ENCODE measurements around the gene CA11. TPM values are rescaled to one million over a fixed set of nuclear protein-coding genes. Genes with fewer than 3 reads are reported as not detected.
A peak's percentile ranks its signal among the peaks of the same experiment; 100 is the strongest.
"Not testable (repeated sequence)": the region's sequence is repeated elsewhere in the genome, so short reads cannot be mapped to it uniquely, and the experiment has no call there.

Gene CA11
- polyA plus RNA-seq (2012; ENCODE audit: missing spikeins) = 3.7 TPM

- DNase-seq (ENCODE audit: insufficient read length) = peak; percentile 96
- FAIRE-seq = no peak
- no peak for TF ChIP-seq POLR2A (IDR thresholded peaks at IDR 0.05; ENCODE audit: low read depth, low read length)
- no peak for TF ChIP-seq TAF1 (IDR thresholded peaks at IDR 0.05; ENCODE audit: borderline replicate concordance, low read depth, low read length)
- no peak for TF ChIP-seq POLR2AphosphoS5 (IDR thresholded peaks at IDR 0.05; ENCODE audit: low read depth, low read length)
Measured at GRCh38 chr19:48646001-48646721, at the start of gene CA11. TSS of gene CA11 (minus strand) at chr19:48646187. CDS start at chr19:48645632, 555 bp downstream.

DNA sequence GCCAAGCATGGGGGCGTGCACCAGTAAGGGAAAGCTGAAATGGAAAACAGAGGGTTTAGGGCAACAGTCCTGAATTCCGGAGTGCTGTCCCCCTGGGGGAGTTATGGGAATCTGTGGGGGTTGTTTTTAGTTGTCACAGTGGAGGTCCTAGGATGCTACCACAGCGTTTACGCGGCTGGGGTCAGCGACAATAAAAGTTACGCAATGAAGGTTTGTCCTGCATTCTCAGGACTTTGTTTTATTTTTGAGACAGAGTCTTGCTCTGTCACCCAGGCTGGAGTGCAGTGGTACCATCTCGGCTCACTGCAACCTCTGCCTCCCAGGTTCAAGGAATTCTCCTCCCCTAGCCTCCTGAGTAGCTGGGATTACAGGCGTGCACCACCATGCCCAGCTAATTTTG lies 47.6 kb upstream of the CA11 start:
- DNase-seq (ENCODE audit: insufficient read length); FAIRE-seq: not testable (repeated sequence)

- DNase-seq (ENCODE audit: insufficient read length) = no peak
- TF ChIP-seq POLR2A (IDR thresholded peaks at IDR 0.05; ENCODE audit: low read depth, low read length) (no peak), TAF1 (IDR thresholded peaks at IDR 0.05; ENCODE audit: borderline replicate concordance, low read depth, low read length) (no peak)
- FAIRE-seq = no peak
Measured at GRCh38 chr19:48689449-48689848, 43.5 kb upstream of the CA11 start.

DNA sequence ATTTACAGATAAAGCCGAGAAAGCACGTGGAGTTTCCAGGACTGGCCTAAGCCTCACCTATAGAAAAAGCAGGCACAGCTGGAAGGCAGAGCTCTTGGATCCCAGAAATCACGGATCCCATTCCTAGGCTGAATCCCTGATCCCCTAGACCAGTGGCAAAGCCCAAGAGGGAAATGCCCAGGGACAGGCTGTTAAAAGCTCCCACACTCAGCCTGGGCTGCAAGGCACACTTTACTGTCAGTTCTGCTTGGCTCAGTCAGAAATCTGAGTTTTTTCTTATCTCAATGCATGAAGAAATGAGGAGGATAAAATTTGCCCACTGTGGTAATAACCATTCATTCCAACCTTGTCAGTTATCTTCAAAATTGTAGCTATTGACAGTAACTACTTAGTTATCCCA lies 41.8 kb upstream of the CA11 start:
- no peak for FAIRE-seq
- no peak for TF ChIP-seq POLR2A (IDR thresholded peaks at IDR 0.05; ENCODE audit: low read depth, low read length)
- no peak for TF ChIP-seq POLR2AphosphoS5 (IDR thresholded peaks at IDR 0.05; ENCODE audit: low read depth, low read length)
- no peak for TF ChIP-seq TAF1 (IDR thresholded peaks at IDR 0.05; ENCODE audit: borderline replicate concordance, low read depth, low read length)

DNA sequence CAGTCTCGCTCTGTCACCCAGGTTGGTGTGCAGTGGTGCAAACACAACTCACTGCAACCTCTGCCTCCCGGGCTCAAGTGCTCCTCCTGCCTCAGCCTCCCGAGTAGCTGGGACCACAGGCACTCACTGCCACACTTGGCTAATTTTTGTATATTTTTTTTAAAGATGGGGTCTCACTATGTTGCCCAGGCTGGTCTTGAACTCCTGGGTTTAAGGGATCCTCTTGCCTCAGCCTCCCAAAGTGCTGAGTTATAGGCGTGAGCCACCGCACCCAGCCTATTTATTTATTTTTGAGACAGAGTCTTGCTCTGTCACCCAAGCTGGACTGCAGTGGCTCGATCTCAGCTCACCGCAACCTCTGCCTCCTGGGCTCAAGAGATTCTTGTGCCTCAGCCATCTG lies 40.6 kb upstream of the CA11 start:
- DNase-seq (ENCODE audit: insufficient read length); FAIRE-seq: not testable (repeated sequence)

More for the DNA sequence above, 41.8 kb upstream of the CA11 start:
- no peak for DNase-seq (ENCODE audit: insufficient read length)

DNA sequence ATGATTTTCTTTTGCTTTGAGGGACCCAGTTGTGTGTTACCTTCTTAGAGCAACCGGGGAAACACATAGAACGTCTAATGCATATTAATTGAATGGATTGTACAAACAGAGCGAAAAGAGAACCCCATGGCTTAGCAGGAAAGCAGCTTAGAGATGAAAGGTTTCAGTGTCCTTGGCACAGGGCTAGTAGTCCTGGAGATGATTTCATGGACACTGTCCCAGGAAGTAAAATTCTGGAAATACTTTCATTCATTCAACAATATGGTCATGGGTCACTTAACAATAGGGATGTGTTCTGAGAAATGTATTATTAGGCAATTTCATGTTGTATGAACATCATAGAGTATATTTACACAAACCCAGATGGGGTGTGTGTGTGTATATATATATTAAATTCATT lies 40.1 kb upstream of the CA11 start:
- no peak for FAIRE-seq
- TF ChIP-seq POLR2AphosphoS5 (IDR thresholded peaks at IDR 0.05; ENCODE audit: low read depth, low read length) (no peak), POLR2A (IDR thresholded peaks at IDR 0.05; ENCODE audit: low read depth, low read length) (no peak), TAF1 (IDR thresholded peaks at IDR 0.05; ENCODE audit: borderline replicate concordance, low read depth, low read length) (no peak)
- no peak for DNase-seq (ENCODE audit: insufficient read length)

- no peak for DNase-seq (ENCODE audit: insufficient read length)
- no peak for FAIRE-seq
- TF ChIP-seq POLR2A (IDR thresholded peaks at IDR 0.05; ENCODE audit: low read depth, low read length) = no peak
Measured at GRCh38 chr19:48685583-48685982, 39.6 kb upstream of the CA11 start.

GRCh38 chr19:48683349-48683748 lies 37.4 kb upstream of the CA11 start:
- FAIRE-seq = no peak
- no peak for DNase-seq (ENCODE audit: insufficient read length)
- TF ChIP-seq POLR2A (IDR thresholded peaks at IDR 0.05; ENCODE audit: low read depth, low read length) (no peak), POLR2AphosphoS5 (IDR thresholded peaks at IDR 0.05; ENCODE audit: low read depth, low read length) (no peak), TAF1 (IDR thresholded peaks at IDR 0.05; ENCODE audit: borderline replicate concordance, low read depth, low read length) (no peak)

GRCh38 chr19:48681127-48681470 lies 35.1 kb upstream of the CA11 start:
- FAIRE-seq = no peak

DNA sequence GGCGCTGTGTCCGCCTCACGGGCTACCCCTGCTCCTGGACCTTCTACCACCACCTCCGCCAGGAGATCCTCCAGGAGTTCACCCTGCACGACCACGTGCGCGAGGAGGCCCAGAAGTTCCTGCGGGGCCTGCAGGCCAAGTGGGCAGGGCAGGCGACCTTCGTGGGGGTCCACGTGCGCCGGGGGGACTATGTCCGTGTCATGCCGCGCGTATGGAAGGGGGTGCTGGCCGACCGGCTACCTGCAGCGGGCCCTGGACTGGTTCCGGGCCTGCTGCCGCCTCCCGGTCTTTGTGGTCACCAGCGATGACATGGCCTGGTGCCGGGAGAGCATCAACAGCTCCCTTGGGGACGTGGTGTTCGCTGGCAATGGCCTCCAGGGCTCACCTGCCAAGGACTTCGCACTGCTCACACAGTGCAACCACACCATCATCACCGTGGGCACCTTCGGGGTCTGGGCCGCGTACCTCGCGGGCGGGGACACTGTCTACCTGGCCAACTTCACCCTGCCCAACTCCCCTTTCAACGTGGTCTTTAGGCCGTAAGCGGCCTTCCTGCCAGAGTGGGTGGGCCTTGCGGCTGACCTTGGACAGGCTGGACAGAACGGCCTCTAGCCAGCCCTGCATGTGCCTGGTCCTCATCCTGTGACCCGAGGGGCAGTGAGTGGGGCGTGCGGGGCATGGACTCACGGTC lies 34.6 kb upstream of the CA11 start:
- TF ChIP-seq TAF1 (IDR thresholded peaks at IDR 0.05; ENCODE audit: borderline replicate concordance, low read depth, low read length) (no peak), POLR2AphosphoS5 (IDR thresholded peaks at IDR 0.05; ENCODE audit: low read depth, low read length) (no peak), POLR2A (IDR thresholded peaks at IDR 0.05; ENCODE audit: low read depth, low read length) (no peak)
- DNase-seq (ENCODE audit: insufficient read length) (no peak), FAIRE-seq (no peak)

More at GRCh38 chr19:48681127-48681470, 35.1 kb upstream of the CA11 start:
- no peak for DNase-seq (ENCODE audit: insufficient read length)
- TF ChIP-seq POLR2A (IDR thresholded peaks at IDR 0.05; ENCODE audit: low read depth, low read length) (no peak), POLR2AphosphoS5 (IDR thresholded peaks at IDR 0.05; ENCODE audit: low read depth, low read length) (no peak), TAF1 (IDR thresholded peaks at IDR 0.05; ENCODE audit: borderline replicate concordance, low read depth, low read length) (no peak)

GRCh38 chr19:48680006-48680405 lies 34.0 kb upstream of the CA11 start:
- DNase-seq (ENCODE audit: insufficient read length); FAIRE-seq: not testable (repeated sequence)

- TF ChIP-seq POLR2AphosphoS5 (IDR thresholded peaks at IDR 0.05; ENCODE audit: low read depth, low read length) = no peak
- DNase-seq (ENCODE audit: insufficient read length) (no peak), FAIRE-seq (no peak)
Measured at GRCh38 chr19:48678201-48678600, 32.2 kb upstream of the CA11 start.

- no peak for DNase-seq (ENCODE audit: insufficient read length)
- no peak for FAIRE-seq
Measured at GRCh38 chr19:48676887-48677286, 30.9 kb upstream of the CA11 start.

More at GRCh38 chr19:48676887-48677286, 30.9 kb upstream of the CA11 start:
- TF ChIP-seq POLR2AphosphoS5 (IDR thresholded peaks at IDR 0.05; ENCODE audit: low read depth, low read length) (no peak), POLR2A (IDR thresholded peaks at IDR 0.05; ENCODE audit: low read depth, low read length) (no peak), TAF1 (IDR thresholded peaks at IDR 0.05; ENCODE audit: borderline replicate concordance, low read depth, low read length) (no peak)

Measured in GM12892 (cell line).